Thyroid gland (tissue), 4 donors: ENCODE results near the gene SLC13A4. TPM values are rescaled to one million over a fixed set of nuclear protein-coding genes. Genes with fewer than 3 reads are reported as not detected.
"Not testable (repeated sequence)": the region's sequence is repeated elsewhere in the genome, so short reads cannot be mapped to it uniquely, and the experiment has no call there.

Experiments
- DNase-seq, 2 donors: peaks; one replicate each; pipeline ENCODE4 v3.0.0-alpha.2; 2019
- H3K27ac ChIP-seq, 3 donors: fragments of 200-600 bp; sonication (generic); 1 replicate in 2 of 3; 2 replicates in 1 of 3; pipeline ENCODE4 v1.5.1; 2016 to 2019; ENCODE audit warnings: mild to moderate bottlenecking in 1 of 3, moderate library complexity in 1 of 3
- H3K27me3 ChIP-seq: fragments of 200-600 bp; sonication (generic); one replicate; pipeline ENCODE4 v1.5.1; 2019
- H3K36me3 ChIP-seq, 2 donors: fragments of 200-600 bp; sonication (generic); one replicate each; pipeline ENCODE4 v1.5.1; 2016 to 2019
- H3K4me1 ChIP-seq, 2 donors: fragments of 200-600 bp; sonication (generic); one replicate each; pipeline ENCODE4 v1.5.1; 2017 to 2019
- H3K4me3 ChIP-seq, 3 donors: fragments of 200-600 bp; sonication (generic); replicated peaks in 1 of 3; 1 replicate in 2 of 3; 2 replicates in 1 of 3; pipeline ENCODE4 v1.5.1; 2016; ENCODE audit warnings: mild to moderate bottlenecking in 1 of 3
- H3K9me3 ChIP-seq: fragments of 200-600 bp; sonication (generic); one replicate; pipeline ENCODE4 v1.5.1; 2017
- CTCF ChIP-seq, 6 experiments: fragments of 200-600 bp in 3 of 6; fragments of 450-650 bp in 3 of 6; sonication (generic) in 3 of 6; IDR thresholded peaks; one replicate each; pipeline ENCODE4 v1.5.1; 2016 to 2019; ENCODE audit warnings: antibody characterized with exemption in 6 of 6, mild to moderate bottlenecking in 2 of 6, inconsistent platforms in 1 of 6, moderate library complexity in 1 of 6
- POLR2A ChIP-seq, 2 donors: fragments of 450-650 bp; IDR thresholded peaks; one replicate each; pipeline ENCODE4 v1.6.1; 2017; ENCODE audit warnings: antibody characterized with exemption in 2 of 2, mild to moderate bottlenecking in 2 of 2, moderate library complexity in 1 of 2
- WGBS, 2 donors: methylation state at CpG; one replicate each; pipeline ENCODE4 v1.1.5; 2017; 5-methylcytosine and 5-hydroxymethylcytosine counted together
- intact Hi-C: fragments of 100-400 bp; cut with DNase I; formaldehyde crosslinking; loops from one replicate; pipeline ENCODE4 v1.15.1; 2023
- total RNA-seq, 4 donors: library from RNA; depleted of rRNA; stranded (reverse); fragments of >200 nt; gene quantifications; one replicate each; pipeline ENCODE4 v1.2.3, GENCODE V29; 2016

SLC13A4 gene
- under 1 TPM in 1 of 4 donors, not detected in 3; 0.20 TPM for total RNA-seq

- no peaks in the 10 kb centered on the region for H3K4me1 ChIP-seq
- no peaks in the 10 kb centered on the region for H3K27me3 ChIP-seq
- no peak for DNase-seq
- TF ChIP-seq POLR2A (IDR thresholded peaks at IDR 0.05) (no peak), CTCF (IDR thresholded peaks at IDR 0.05) (no peak)
- H3K27ac ChIP-seq = no peak within 1 kb of the TSS
- H3K9me3 ChIP-seq = no peaks in the 10 kb centered on the region
- no peak within 1 kb of the TSS for H3K4me3 ChIP-seq
- intact Hi-C loops = no loop called here
- WGBS, 2 donors = 86 to 94% methylated on average over 11 of the region's 11 CpGs
- no peaks in the 10 kb centered on the region for H3K36me3 ChIP-seq
Measured at GRCh38 chr7:135728136-135728669, at the start of gene SLC13A4. SLC13A4 (minus strand) TSS chr7:135728186; CDS start chr7:135727496, 690 bp downstream.

DNA sequence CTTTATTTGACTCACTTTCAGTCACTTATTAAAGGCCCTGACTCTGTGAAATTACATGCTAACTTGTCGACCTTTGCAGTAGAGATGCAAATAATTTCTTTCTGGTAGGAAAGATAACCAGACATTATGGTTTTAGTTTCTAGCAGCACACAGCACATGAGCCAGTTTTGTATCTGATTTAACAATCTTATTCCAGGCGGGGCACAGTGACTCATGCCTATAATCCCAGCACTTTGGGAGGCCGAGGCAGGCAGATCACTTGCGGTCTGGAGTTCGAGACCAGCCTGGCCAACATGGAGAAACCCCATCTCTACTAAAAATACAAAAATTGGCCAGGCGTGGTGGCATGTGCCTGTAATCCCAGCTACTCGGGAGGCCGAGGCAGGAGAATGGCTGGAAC is 47.9 kb upstream of the SLC13A4 start:
- H3K9me3 ChIP-seq, DNase-seq, H3K36me3 ChIP-seq, H3K27me3 ChIP-seq, intact Hi-C loops, H3K27ac ChIP-seq, H3K4me3 ChIP-seq: not testable (repeated sequence)
- peaks cover 16 to 17% of the 10 kb centered on the region in 2 donors for H3K4me1 ChIP-seq
- 95% methylated on average over 8 of the region's 8 CpGs for WGBS, 2 donors

GRCh38 chr7:135775230-135775629 is 47.2 kb upstream of the SLC13A4 start:
- Histone ChIP-seq H3K4me1 (peaks cover 16 to 17% of the 10 kb centered on the region in 2 donors), H3K36me3 (no peaks in the 10 kb centered on the region), H3K27ac (no peak overlapping the region), H3K27me3 (no peaks in the 10 kb centered on the region), H3K9me3 (no peaks in the 10 kb centered on the region), H3K4me3 (no peak overlapping the region)
- no peak for DNase-seq
- intact Hi-C loops = no loop called here
- 99 to 100% methylated on average over 2 of the region's 2 CpGs for WGBS, 2 donors
- no peak for TF ChIP-seq CTCF (IDR thresholded peaks at IDR 0.05)
- no peak for TF ChIP-seq POLR2A (IDR thresholded peaks at IDR 0.05)

DNA sequence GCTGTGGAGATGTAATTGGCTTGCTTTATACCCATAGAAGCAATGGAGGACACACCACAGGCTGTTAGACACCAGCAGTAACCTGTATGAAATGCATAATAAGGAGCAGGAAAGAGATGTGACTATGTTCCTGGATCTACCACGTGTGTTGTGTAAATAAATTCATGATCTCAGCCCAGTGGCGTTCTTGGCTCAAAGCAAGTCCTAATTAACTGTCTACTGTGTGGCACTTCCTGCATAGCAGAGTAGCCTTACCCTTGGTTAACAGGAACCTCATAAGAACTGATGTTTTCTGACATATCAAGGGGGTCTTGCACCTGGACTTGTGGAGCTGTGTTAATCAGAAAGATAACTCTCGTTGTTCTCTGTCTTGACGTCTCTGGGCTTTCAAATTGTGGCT is 46.3 kb upstream of the SLC13A4 start:
- intact Hi-C loops = no loop called here

DNA sequence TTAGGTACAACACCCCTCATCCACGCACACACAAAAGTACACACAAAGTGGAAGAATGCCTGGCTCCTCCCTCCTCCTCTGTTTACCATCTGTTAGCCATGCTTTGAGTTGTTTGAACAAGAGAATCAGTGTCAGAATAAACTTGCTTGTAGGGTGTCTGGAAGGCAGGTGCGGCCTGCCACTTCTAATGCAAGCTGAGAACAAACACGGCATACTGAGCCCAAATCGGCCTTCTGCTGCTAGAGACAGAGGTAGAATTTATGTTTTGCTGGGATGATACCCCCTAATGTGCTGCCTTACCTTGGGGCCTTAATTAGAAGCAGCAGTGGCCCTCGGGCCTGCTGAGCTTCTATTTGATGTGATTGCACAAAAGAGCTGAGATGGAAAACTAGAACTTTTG is 45.5 kb upstream of the SLC13A4 start:
- H3K36me3 ChIP-seq = no peaks in the 10 kb centered on the region
- peak; percentile 63 to 71 for DNase-seq
- 29 to 31% methylated on average over 5 of the region's 5 CpGs for WGBS, 2 donors
- peak overlapping the region; percentile 36 to 69 (median 50) for H3K27ac ChIP-seq
- no peaks in the 10 kb centered on the region for H3K27me3 ChIP-seq
- H3K9me3 ChIP-seq = no peaks in the 10 kb centered on the region
- peaks cover 16 to 17% of the 10 kb centered on the region in 2 donors for H3K4me1 ChIP-seq
- intact Hi-C loops = no loop called here
- no peak for TF ChIP-seq CTCF (IDR thresholded peaks at IDR 0.05)
- peak in 1 of 2 donors; percentile 14 for TF ChIP-seq POLR2A (IDR thresholded peaks at IDR 0.05)
- H3K4me3 ChIP-seq = no peak overlapping the region

More for the DNA sequence above, 46.3 kb upstream of the SLC13A4 start:
- Histone ChIP-seq H3K4me1 (peaks cover 16 to 17% of the 10 kb centered on the region in 2 donors), H3K36me3 (no peaks in the 10 kb centered on the region), H3K4me3 (no peak overlapping the region), H3K9me3 (no peaks in the 10 kb centered on the region), H3K27me3 (no peaks in the 10 kb centered on the region), H3K27ac (peak overlapping the region in 1 of 3 donors; percentile 69)
- WGBS, 2 donors = 42 to 68% methylated on average over 4 of the region's 4 CpGs
- TF ChIP-seq CTCF (IDR thresholded peaks at IDR 0.05) (no peak), POLR2A (IDR thresholded peaks at IDR 0.05) (peak in 1 of 2 donors; percentile 19)
- peak in 1 of 2 donors; percentile 28 for DNase-seq
